Stimulated activated CD4-positive, alpha-beta T cell treated with anti-CD3 and anti-CD28 coated beads, Interleukin-1b, Interleukin-23, amount 100 ng/mL, for 24 hours (primary cell): ENCODE results near the gene UQCC5.
"Not testable (repeated sequence)": the region's sequence is repeated elsewhere in the genome, so short reads cannot be mapped to it uniquely, and the experiment has no call there.

Experiments used
- DNase-seq, 4 experiments: peaks; one replicate each; pipeline ENCODE4 v3.0.0-alpha.2; 2020; ENCODE audit warnings: low read depth in 4 of 4, low spot score in 1 of 4

Gene UQCC5

GRCh38 chr3:52521881-52522650, 14.3 kb upstream of the UQCC5 start:
- no peak for DNase-seq

- DNase-seq, result no peak
Observed at GRCh38 chr3:52522651-52523251, 13.7 kb upstream of the UQCC5 start.

GRCh38 chr3:52523386-52524257, 12.8 kb upstream of the UQCC5 start:
- DNase-seq, result no peak

- DNase-seq, result no peak
Observed at GRCh38 chr3:52524258-52524751, 12.1 kb upstream of the UQCC5 start.

GRCh38 chr3:52524752-52525679, 11.4 kb upstream of the UQCC5 start:
- no peak for DNase-seq

GRCh38 chr3:52525680-52526561, 10.5 kb upstream of the UQCC5 start:
- no peak for DNase-seq

GRCh38 chr3:52526671-52527038, 9.8 kb upstream of the UQCC5 start:
- not testable (repeated sequence) for DNase-seq

GRCh38 chr3:52527039-52527731, 9.2 kb upstream of the UQCC5 start:
- DNase-seq, result no peak

GRCh38 chr3:52527732-52528585, 8.4 kb upstream of the UQCC5 start:
- DNase-seq, result no peak

GRCh38 chr3:52528586-52529375, 7.6 kb upstream of the UQCC5 start:
- no peak for DNase-seq

- DNase-seq, result no peak
Observed at GRCh38 chr3:52529376-52530333, 6.8 kb upstream of the UQCC5 start.

- DNase-seq, result no peak
Observed at GRCh38 chr3:52530918-52531826, 5.2 kb upstream of the UQCC5 start.

- no peak for DNase-seq
Observed at GRCh38 chr3:52531860-52532516, 4.4 kb upstream of the UQCC5 start.

- DNase-seq, result no peak
Observed at GRCh38 chr3:52532517-52532837, 3.9 kb upstream of the UQCC5 start.
